ENCODE results near the gene CALR3.
"Not testable (repeated sequence)": the region's sequence is repeated elsewhere in the genome, so short reads cannot be mapped to it uniquely, and the experiment has no call there.

The CALR3 gene

DNA sequence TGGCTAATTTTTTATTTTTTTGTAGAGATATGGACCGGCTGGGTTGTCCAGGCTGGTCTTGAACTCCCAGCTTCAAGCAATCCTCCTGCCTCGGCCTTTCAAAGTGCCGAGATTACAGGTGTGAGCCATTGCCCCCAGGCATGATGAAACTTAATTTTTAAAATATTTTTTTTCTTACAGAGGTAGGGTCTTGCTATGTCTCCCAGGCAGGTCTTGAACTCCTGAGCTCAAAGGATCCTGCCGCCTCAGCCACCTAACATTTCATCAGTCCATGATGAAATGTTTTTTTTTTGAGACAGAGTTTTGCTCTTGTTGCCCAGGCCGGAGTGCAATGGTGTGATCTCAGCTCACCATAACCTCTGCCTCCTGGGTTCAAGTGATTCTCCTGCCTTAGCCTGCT lies 12.6 kb upstream of the CALR3 start:
- Histone ChIP-seq H3K4me3 (ENCODE audit: low read length) (no peak overlapping the region), H3K9ac (ENCODE audit: low read depth, low read length) (no peak overlapping the region), H3K36me3 (ENCODE audit: insufficient read depth, low read depth, low read length) (peaks cover 27% of the 10 kb centered on the region), H3K4me1 (ENCODE audit: insufficient read depth, low read length) (no peaks in the 10 kb centered on the region), H3K27me3 (ENCODE audit: insufficient read depth, low read length) (no peaks in the 10 kb centered on the region), H3K27ac (ENCODE audit: low read length) (no peak overlapping the region), H3K9me3 (ENCODE audit: insufficient read depth, low read depth, low read length) (no peaks in the 10 kb centered on the region)

DNA sequence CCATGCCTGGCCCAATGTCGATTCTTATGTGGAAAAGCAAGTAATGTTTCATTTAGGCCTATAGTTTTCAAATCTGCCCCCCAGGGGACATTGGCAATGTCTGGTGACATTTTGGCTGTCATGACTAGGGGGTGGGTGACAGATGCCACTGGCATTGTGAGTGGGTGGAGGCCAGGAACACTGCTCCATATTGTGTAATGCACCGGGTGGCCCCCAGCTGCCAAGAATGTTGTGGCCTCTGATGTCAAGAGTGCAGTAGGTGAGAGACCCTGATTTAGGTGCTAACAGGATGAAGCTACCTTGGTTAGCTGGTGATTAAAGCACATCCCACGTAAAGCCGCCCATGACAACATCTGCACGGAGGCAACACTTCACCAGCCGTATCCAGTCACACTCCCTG lies 11.0 kb upstream of the CALR3 start:
- Histone ChIP-seq H3K27me3 (ENCODE audit: insufficient read depth, low read length) (no peaks in the 10 kb centered on the region), H3K27ac (ENCODE audit: low read length) (no peak overlapping the region), H3K4me3 (ENCODE audit: low read length) (no peak overlapping the region), H3K9me3 (ENCODE audit: insufficient read depth, low read depth, low read length) (no peaks in the 10 kb centered on the region), H3K4me1 (ENCODE audit: insufficient read depth, low read length) (no peaks in the 10 kb centered on the region), H3K36me3 (ENCODE audit: insufficient read depth, low read depth, low read length) (peaks cover 35% of the 10 kb centered on the region), H3K9ac (ENCODE audit: low read depth, low read length) (no peak overlapping the region)

DNA sequence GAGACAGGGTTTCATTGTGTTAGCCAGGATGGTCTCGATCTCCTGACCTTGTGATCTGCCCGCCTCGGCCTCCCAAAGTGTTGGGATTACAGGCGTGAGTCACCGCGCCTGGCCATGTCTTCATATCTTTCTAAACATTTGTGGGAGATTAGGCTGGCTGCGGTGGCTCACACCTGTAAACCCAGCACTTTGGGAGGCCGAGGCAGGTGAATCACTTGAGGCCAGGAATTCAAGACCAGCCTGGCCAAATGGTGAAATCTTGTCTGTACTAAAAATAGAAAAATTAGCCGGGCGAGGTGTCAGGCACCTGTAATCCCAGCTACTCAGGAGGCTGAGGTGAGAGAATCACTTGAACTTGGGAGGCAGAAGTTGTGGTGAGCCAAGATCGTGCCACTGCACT lies 10.2 kb upstream of the CALR3 start:
- H3K4me3 ChIP-seq (ENCODE audit: low read length); H3K27me3 ChIP-seq (ENCODE audit: insufficient read depth, low read length); H3K27ac ChIP-seq (ENCODE audit: low read length); H3K4me1 ChIP-seq (ENCODE audit: insufficient read depth, low read length); H3K9me3 ChIP-seq (ENCODE audit: insufficient read depth, low read depth, low read length); H3K9ac ChIP-seq (ENCODE audit: low read depth, low read length): not testable (repeated sequence)
- peaks cover 33% of the 10 kb centered on the region for H3K36me3 ChIP-seq (ENCODE audit: insufficient read depth, low read depth, low read length)

DNA sequence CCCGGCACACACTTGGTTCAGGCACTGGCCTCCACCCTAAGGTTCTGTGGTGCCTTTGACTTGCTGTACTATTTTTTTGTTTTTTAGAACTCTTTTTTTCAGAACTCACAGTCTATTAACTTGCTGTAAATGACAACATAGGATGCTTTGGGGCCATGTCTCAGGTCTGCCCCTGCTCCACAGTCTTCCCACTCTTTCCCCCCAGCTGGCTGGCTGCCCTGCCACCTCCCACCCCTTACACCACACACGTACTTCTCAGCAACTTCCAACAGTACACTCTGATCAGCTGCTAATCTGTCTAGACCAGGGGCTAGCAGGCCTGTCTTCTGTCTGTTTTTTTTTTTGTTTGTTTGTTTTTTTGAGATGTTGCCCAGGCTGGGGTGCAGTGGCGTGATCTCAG lies 8.3 kb upstream of the CALR3 start:
- Histone ChIP-seq H3K9ac (ENCODE audit: low read depth, low read length) (no peak overlapping the region), H3K9me3 (ENCODE audit: insufficient read depth, low read depth, low read length) (no peaks in the 10 kb centered on the region), H3K36me3 (ENCODE audit: insufficient read depth, low read depth, low read length) (peaks cover 22% of the 10 kb centered on the region), H3K4me1 (ENCODE audit: insufficient read depth, low read length) (no peaks in the 10 kb centered on the region), H3K27me3 (ENCODE audit: insufficient read depth, low read length) (no peaks in the 10 kb centered on the region), H3K27ac (ENCODE audit: low read length) (no peak overlapping the region), H3K4me3 (ENCODE audit: low read length) (no peak overlapping the region)

DNA sequence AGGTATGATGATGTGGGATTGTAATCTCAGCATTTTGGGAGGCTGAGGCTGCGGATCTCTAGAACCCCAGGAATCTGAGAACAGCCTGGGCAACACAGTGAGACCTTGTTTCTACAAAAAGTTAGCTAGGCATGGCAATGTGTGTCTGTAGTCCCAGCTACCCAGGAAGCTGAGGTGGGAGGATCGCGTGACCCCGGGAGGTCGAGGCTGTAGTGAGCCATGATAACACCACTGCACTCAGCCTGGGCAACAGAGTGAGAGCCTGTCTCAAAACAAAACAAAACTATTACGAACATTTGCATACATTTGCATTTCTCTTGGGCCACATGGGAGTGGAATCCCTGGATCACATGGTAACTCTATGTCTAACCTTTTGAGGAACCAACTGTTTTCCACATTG lies 1.9 kb upstream of the CALR3 start:
- 0 out of 2 replicates have a peak, but pooled peaks cover 4% of the 10 kb centered on the region for H3K4me1 ChIP-seq (ENCODE audit: insufficient read depth, low read length)
- H3K9ac ChIP-seq (ENCODE audit: low read depth, low read length): no peak overlapping the region

DNA sequence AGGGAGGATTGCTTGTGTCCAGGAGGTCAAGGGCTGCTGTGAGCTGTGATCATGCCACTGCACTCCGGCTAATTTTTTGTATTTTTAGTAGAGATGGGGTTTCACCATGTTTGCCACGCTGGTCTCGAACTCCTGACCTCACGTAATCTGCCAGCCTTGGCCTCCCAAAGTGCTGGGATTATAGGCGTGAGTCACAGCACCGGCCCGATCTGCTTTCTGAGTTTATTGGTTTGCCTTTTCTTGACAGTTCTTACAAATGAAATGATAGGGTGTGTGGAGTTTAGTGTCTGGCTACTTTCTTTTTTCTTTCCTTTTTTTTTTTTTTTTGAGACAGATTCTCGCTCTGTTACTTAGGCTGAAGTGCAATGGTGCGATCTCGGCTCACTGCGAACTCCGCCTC lies 1.1 kb upstream of the CALR3 start:
- H3K4me3 ChIP-seq (ENCODE audit: low read length): peak overlapping the region; percentile 97; the same call in 1 of the 2 replicates
- H3K4me1 ChIP-seq (ENCODE audit: insufficient read depth, low read length): 0 out of 2 replicates have a peak, but pooled peaks cover 4% of the 10 kb centered on the region
- no peaks in the 10 kb centered on the region for H3K9me3 ChIP-seq (ENCODE audit: insufficient read depth, low read depth, low read length)

More for the DNA sequence above, 1.9 kb upstream of the CALR3 start:
- Histone ChIP-seq H3K36me3 (ENCODE audit: insufficient read depth, low read depth, low read length) (peaks cover 9% of the 10 kb centered on the region; the same call in 1 of the 2 replicates), H3K9me3 (ENCODE audit: insufficient read depth, low read depth, low read length) (no peaks in the 10 kb centered on the region), H3K27ac (ENCODE audit: low read length) (no peak overlapping the region), H3K4me3 (ENCODE audit: low read length) (no peak overlapping the region), H3K27me3 (ENCODE audit: insufficient read depth, low read length) (no peaks in the 10 kb centered on the region)

DNA sequence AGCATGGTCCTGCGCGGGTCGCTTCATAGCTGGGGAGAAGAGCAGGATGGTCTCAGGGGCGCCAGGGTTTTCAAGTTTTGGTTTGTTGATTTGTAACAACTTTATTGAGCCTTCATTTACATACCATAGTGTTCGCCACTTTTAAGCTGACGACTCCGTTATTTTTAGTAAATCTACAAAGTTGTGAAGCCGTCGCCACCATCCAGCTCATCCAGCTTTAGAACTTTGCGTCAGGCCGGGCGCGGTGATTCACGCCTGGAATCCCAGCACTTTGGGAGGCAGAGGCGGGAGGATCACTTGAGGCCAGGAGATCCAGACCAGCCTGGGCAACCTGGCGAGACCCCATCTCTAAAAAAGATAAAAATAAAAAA lies 631 bp upstream of the CALR3 start:
- H3K9ac ChIP-seq (ENCODE audit: low read depth, low read length): peak overlapping the region; percentile 30; the same call in 1 of the 2 replicates
- H3K36me3 ChIP-seq (ENCODE audit: insufficient read depth, low read depth, low read length): 0 out of 2 replicates have a peak, but pooled peaks cover 4% of the 10 kb centered on the region
- H3K4me3 ChIP-seq (ENCODE audit: low read length): peak overlapping the region; percentile 97
- no peaks in the 10 kb centered on the region for H3K27me3 ChIP-seq (ENCODE audit: insufficient read depth, low read length)
- no peaks in the 10 kb centered on the region for H3K9me3 ChIP-seq (ENCODE audit: insufficient read depth, low read depth, low read length)
- H3K4me1 ChIP-seq (ENCODE audit: insufficient read depth, low read length): 0 out of 2 replicates have a peak, but pooled peaks cover 4% of the 10 kb centered on the region
- H3K27ac ChIP-seq (ENCODE audit: low read length): no peak overlapping the region

More for the DNA sequence above, 1.1 kb upstream of the CALR3 start:
- Histone ChIP-seq H3K9ac (ENCODE audit: low read depth, low read length) (peak overlapping the region; percentile 30; the same call in 1 of the 2 replicates), H3K27me3 (ENCODE audit: insufficient read depth, low read length) (no peaks in the 10 kb centered on the region), H3K36me3 (ENCODE audit: insufficient read depth, low read depth, low read length) (0 out of 2 replicates have a peak, but pooled peaks cover 4% of the 10 kb centered on the region), H3K27ac (ENCODE audit: low read length) (no peak overlapping the region)

DNA sequence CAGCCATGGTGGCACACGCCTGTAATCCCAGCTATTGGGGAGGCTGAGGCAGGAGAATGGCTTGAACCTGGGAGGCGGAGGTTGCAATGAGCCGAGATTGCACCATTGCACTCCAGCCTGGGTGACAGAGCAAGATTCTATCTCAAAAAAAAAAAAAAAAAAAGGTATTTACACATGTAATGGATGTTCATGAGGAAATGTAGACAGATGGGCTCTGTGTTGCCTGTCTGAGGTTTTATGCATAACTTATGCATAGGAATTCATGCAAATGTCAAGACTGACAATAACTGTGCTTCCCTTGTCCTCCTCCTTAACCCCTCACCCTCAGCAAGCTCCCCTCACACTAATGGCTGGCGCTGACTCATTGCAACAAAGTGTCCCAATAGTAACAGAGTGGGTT lies 9.5 kb downstream of the CALR3 start:
- not testable (repeated sequence) for H3K27me3 ChIP-seq (ENCODE audit: insufficient read depth, low read length); H3K27ac ChIP-seq (ENCODE audit: low read length); H3K36me3 ChIP-seq (ENCODE audit: insufficient read depth, low read depth, low read length); H3K4me3 ChIP-seq (ENCODE audit: low read length); H3K4me1 ChIP-seq (ENCODE audit: insufficient read depth, low read length); H3K9me3 ChIP-seq (ENCODE audit: insufficient read depth, low read depth, low read length); H3K9ac ChIP-seq (ENCODE audit: low read depth, low read length)

DNA sequence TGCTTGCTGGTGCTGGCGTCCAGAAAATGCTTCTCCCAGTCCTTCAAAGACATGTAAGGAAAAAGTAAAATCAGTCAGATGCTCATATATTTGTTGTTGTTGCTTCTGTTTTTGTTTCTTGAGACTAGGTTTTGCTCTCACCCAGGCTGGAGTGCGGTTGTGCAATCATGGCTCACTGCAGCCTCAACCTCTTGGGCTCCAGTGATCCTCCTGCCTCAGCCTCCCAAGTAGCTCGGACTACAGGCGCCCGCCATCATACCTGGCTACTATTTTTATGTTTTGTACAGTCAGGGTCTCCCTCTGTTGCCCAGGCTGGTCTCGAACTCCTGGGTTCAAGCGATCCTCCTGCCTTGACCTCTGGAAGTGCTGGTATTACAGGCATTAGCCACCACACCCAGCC lies 13.2 kb downstream of the CALR3 start:
- Histone ChIP-seq H3K36me3 (ENCODE audit: insufficient read depth, low read depth, low read length) (no peaks in the 10 kb centered on the region), H3K4me3 (ENCODE audit: low read length) (no peak overlapping the region), H3K27me3 (ENCODE audit: insufficient read depth, low read length) (no peaks in the 10 kb centered on the region), H3K9ac (ENCODE audit: low read depth, low read length) (no peak overlapping the region), H3K4me1 (ENCODE audit: insufficient read depth, low read length) (no peaks in the 10 kb centered on the region), H3K27ac (ENCODE audit: low read length) (no peak overlapping the region), H3K9me3 (ENCODE audit: insufficient read depth, low read depth, low read length) (no peaks in the 10 kb centered on the region)

DNA sequence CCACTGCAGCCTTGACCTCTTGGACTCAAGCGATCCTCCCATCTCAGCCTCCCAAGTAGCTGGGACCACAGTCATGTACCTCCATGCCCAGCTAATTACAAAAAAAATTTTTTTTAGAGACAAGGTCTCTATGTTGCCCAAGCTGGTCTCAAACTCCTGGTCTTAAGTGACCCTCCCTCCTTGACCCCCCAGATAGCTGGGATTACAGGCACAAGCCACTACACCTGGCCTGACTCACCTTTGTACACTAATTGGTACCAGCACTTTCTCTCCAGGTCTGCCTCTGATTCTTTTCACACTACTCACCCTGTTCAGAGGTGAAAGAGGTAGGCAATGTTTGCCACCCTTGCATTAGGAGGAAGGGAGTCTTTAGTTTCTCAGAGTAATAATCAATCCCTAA lies 18.7 kb downstream of the CALR3 start:
- no peak overlapping the region for H3K4me3 ChIP-seq (ENCODE audit: low read length)
- H3K9ac ChIP-seq (ENCODE audit: low read depth, low read length): no peak overlapping the region

DNA sequence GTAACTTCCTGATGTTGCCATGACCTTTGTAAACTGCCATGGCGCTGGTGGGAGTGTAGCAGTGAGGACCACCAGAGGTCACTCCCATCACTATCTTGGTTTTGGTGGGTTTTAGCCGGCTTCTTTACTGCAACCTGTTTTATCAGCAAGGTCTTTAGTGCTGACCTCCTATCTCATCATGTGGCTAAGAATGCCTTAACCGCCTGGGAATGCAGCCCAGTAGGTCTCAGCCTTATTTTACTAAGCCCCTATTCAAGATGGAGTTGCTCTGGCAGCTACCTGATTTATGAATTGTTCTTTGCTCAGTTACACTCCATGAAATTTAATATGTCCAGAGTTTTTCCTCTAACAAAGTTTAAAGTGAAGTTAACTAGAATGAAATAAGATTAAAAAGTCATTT lies 19.6 kb downstream of the CALR3 start:
- Histone ChIP-seq H3K9me3 (ENCODE audit: insufficient read depth, low read depth, low read length) (no peaks in the 10 kb centered on the region), H3K36me3 (ENCODE audit: insufficient read depth, low read depth, low read length) (no peaks in the 10 kb centered on the region), H3K9ac (ENCODE audit: low read depth, low read length) (no peak overlapping the region), H3K27ac (ENCODE audit: low read length) (no peak overlapping the region), H3K4me3 (ENCODE audit: low read length) (no peak overlapping the region), H3K4me1 (ENCODE audit: insufficient read depth, low read length) (no peaks in the 10 kb centered on the region), H3K27me3 (ENCODE audit: insufficient read depth, low read length) (no peaks in the 10 kb centered on the region)

More for the DNA sequence above, 18.7 kb downstream of the CALR3 start:
- Histone ChIP-seq H3K27ac (ENCODE audit: low read length) (no peak overlapping the region), H3K9me3 (ENCODE audit: insufficient read depth, low read depth, low read length) (no peaks in the 10 kb centered on the region), H3K4me1 (ENCODE audit: insufficient read depth, low read length) (no peaks in the 10 kb centered on the region), H3K36me3 (ENCODE audit: insufficient read depth, low read depth, low read length) (no peaks in the 10 kb centered on the region), H3K27me3 (ENCODE audit: insufficient read depth, low read length) (no peaks in the 10 kb centered on the region)

DNA sequence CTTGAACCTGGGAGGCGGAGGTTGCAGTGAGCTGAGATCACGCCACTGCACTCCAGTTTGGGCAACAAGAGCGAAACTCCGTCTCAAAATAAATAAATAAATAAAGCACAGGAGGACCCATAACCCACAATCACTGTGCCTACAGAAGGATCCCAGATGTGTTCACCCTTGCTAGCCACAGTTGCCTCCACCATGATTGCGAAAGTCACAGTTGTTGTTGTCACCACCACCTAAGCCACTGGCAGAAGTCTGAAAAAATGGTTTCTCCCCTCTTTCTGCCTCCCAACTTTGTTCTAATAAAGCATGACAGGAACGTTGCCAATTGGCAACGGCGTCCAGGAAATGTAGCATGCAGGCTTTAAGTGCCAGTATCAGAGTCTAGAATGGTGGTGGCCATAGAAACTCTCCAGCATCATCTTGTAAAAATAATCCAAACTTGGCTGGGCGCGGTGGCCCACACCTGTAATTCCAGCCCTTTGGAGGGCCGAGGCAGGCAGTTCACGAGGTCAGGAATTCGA lies 22.0 kb downstream of the CALR3 start:
- Histone ChIP-seq H3K4me1 (ENCODE audit: insufficient read depth, low read length) (peaks cover 3% of the 10 kb centered on the region; the same call in 1 of the 2 replicates), H3K27ac (ENCODE audit: low read length) (no peak overlapping the region), H3K27me3 (ENCODE audit: insufficient read depth, low read length) (no peaks in the 10 kb centered on the region), H3K36me3 (ENCODE audit: insufficient read depth, low read depth, low read length) (no peaks in the 10 kb centered on the region), H3K9me3 (ENCODE audit: insufficient read depth, low read depth, low read length) (no peaks in the 10 kb centered on the region), H3K4me3 (ENCODE audit: low read length) (no peak overlapping the region), H3K9ac (ENCODE audit: low read depth, low read length) (no peak overlapping the region)
